GM21360 (cell line): ENCODE measurements around the gene BRICD5.

Experiments used
- ATAC-seq: cut with Tn5 transposase; IDR thresholded peaks from one replicate; pipeline ENCODE4 v1.9.1; 2021; ENCODE audit warnings: mild to moderate bottlenecking, moderate library complexity; ENCODE audit not compliant: unreplicated experiment

Gene BRICD5

GRCh38 chr16:2237493-2238149 lies 27.0 kb upstream of the BRICD5 start:
- ATAC-seq = no peak

GRCh38 chr16:2237102-2237482 lies 26.4 kb upstream of the BRICD5 start:
- no peak for ATAC-seq

DNA sequence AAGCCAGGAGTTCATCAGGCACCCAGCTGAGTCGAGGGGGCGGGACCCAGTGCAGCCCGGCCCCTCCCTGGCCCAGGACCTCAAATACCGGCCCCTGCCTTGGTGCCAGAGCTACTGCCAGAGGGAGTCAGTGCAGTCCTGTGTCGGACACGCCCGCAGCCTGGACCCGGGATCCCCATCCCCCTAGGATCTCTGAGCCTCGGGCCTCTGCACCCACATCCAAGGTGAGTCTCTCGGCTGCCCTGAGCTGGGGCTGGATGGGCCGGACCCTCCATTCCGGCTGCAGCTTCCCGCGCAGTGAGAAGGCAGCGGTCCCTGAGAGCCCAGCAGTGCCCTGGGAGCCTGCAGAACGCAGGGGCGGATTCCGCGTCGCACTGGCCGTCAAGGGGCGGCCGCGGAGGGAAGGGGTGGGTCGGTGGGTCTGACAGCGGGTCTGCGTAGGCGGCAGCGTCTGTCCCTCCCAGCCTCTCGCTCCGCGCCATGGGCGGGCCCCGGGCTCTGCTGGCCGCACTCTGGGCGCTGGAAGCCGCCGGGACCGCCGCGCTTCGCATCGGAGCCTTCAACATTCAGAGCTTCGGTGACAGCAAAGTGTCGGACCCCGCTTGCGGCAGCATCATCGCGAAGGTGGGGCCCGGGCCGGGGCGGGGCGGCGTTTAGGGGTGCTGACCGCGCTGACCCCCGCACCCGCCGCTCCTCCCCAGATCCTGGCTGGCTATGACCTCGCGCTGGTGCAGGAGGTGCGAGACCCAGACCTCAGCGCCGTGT lies 25.9 kb upstream of the BRICD5 start, which contains the start of gene DNASE1L2:
DNASE1L2 (plus strand) TSS at position 108 of the 765 bp plus-strand sequence; CDS start at position 481, 373 bp downstream.
- ATAC-seq = no peak

DNA sequence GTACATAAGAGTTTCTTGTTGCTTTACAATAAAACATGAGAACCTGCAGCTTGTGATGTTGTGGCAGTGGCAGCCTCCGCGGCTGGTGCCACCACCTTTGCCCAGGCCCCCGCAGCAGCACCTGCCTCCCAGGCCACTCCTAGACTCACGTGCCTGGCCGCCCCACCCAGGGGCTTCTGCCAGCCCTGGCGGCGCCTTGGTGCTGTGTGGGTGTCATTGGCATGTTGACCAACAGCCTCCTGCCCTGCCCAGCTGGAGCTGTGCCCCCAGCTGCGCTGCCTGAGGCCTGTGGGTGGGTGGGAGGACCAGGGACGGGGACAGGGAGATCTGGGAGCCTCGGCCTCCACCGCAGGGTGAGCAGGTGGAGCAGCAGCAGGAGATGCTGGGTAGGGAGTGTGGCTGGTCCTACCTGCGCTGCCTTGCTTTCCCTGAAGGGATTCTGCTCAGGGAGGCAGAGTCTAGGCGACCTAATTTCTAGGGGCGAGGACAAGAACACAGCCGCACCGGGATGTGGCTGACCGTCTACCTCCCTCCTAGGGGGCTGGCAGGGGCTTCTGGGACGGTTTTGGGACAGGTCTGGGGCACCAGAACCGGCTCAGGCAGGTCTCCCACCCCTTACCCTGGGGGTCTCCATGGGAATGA lies 25.2 kb upstream of the BRICD5 start:
- ATAC-seq = no peak

DNA sequence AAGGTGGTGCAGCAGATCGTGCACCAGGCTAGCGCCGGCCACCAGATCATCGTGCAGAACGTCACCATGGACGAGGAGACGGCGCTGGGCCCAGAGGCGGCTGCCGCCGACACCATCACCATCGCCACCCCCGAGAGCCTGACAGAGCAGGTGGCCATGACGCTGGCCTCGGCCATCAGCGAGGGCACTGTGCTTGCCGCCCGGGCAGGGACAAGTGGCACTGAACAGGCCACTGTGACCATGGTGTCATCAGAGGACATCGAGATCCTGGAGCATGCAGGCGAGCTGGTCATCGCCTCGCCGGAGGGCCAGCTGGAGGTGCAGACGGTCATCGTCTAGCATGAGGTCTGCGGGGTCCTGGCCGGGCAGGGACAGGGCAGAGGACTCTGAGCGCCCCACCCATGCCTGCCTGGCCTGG lies 24.6 kb upstream of the BRICD5 start:
- ATAC-seq = no peak

GRCh38 chr16:2234813-2235170 lies 24.1 kb upstream of the BRICD5 start:
- ATAC-seq = no peak

DNA sequence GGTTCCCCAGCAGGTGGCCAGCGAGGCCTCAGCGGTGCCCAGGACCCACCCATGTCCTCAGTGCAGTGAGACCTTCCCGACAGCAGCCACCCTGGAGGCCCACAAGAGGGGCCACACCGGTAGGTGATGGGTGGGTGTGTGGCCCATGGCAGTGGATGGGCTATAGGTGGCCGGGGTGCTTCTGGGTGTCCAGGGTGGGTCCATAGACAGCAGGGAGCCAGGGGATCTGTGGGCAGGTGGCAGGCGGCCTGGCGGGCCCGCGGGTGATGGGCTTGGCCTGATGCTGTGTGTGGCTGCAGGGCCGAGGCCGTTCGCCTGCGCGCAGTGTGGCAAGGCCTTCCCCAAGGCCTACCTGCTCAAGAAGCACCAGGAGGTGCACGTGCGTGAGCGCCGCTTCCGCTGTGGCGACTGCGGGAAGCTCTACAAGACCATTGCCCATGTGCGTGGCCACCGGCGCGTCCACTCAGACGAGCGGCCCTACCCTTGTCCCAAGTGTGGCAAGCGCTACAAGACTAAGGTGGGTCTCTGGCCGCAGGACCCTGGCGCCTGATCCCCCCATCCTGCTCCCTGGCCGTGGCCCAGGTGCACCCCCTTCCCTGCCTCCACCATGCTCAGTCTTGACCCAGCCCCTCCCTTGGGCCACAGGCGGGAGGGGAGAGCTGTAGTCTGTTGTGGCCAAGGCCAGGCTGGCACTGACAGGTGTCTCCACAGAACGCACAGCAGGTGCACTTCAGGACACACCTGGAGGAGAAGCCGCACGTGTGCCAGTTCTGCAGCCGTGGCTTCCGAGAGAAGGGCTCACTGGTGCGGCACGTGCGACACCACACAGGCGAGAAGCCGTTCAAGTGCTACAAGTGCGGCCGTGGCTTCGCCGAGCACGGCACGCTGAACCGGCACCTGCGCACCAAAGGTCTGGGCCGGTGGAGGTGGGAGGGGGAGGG lies 23.5 kb upstream of the BRICD5 start:
- no peak for ATAC-seq

DNA sequence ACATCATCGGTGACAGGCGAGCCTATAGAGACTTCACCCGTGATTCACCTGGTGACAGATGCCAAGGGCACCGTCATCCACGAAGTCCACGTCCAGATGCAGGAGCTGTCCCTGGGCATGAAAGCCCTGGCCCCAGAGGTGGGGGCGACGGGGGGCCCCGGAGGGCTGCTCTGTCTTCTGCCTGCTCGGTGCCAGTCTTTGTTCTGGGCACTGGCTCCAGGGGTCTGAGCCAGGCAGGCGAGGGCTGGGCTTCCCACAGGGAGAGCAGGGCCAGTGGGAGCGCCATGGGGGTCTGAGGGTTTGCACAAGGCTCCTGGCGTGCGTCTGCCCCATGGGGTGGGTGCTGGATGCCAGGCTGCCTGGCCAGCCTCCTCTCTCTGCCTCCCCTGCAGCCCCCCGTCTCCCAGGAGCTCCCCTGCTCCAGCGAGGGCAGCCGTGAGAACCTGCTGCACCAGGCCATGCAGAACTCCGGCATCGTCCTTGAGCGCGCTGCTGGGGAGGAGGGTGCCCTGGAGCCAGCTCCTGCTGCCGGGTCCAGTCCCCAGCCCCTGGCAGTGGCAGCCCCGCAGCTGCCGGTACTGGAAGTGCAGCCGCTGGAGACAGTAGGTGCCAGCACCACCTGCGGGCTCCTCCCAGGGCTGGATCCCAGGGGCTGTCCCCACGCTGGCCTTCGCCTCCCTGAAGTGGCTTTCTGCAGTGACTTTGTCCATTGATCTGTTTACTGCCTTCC lies 22.5 kb upstream of the BRICD5 start:
- no peak for ATAC-seq

DNA sequence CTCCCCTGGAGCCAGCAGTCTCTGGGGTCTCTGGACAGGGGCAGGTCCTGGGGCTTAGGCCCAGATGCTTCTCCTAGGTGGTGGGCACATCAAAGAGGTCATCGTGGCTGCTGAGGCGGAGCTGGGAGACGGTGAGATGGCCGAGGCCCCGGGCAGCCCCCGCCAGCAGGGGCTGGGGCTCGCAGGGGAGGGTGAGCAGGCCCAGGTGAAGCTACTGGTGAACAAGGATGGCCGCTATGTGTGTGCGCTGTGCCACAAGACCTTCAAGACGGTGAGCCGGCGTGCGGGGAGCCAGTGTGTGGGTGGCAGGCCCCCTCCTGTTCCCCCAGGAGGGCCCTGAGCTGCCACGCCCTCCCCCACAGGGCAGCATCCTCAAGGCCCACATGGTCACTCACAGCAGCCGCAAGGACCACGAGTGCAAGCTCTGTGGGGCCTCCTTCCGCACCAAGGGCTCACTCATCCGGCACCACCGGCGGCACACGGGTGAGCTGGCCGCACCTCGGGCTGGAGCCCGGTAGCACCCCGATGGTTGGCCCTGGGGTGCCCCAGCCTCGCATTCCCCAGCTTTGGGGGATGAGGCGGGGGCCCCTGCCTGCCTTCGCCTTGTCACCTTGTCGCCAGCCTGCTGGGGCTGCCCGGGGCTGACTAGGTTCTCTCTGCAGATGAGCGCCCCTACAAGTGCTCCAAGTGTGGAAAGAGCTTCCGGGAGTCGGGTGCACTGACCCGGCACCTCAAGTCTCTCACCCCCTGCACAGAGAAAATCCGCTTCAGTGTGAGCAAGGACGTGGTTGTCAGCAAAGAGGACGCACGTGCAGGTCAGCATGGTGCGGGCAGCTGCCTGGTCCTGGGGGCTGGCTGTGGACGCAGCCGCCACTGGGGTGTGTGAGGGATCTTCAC lies 21.7 kb upstream of the BRICD5 start:
- no peak for ATAC-seq

- no peak for ATAC-seq
Measured at GRCh38 chr16:2231016-2231931, 20.6 kb upstream of the BRICD5 start.

- ATAC-seq = no peak
Measured at GRCh38 chr16:2230376-2230775, 19.7 kb upstream of the BRICD5 start.

DNA sequence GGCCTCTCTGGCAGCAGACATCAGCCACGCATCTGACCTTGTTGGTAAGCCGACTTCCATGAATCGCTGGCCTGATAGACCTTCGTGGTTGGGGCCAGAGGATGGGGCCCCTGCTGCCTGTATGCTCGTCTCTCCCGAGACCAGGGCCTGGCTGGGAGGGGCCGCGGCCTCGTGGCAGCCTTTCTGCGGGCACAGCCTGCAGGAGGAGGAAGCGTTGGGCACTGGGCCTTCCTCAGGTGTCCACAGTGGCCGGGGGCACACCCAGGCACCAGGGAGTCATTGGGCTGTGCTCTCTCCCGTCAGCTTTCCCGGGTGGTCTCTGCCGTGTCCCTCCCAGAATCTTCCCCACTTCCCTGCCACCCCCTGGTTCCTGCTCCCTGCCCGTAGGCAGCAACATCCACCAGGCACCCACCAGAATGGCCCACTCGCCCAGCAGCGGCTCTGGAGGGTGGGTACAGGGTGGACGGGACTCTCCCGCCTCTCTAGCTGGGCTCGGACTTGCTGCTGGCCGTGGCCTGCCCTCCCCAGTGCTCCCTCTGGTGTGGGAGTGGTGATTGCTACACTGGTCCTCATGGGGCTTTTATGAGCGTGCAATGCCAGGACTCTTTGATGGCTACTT lies 19.1 kb upstream of the BRICD5 start:
- ATAC-seq = no peak

GRCh38 chr16:2229091-2229490 lies 18.4 kb upstream of the BRICD5 start:
- ATAC-seq = no peak

DNA sequence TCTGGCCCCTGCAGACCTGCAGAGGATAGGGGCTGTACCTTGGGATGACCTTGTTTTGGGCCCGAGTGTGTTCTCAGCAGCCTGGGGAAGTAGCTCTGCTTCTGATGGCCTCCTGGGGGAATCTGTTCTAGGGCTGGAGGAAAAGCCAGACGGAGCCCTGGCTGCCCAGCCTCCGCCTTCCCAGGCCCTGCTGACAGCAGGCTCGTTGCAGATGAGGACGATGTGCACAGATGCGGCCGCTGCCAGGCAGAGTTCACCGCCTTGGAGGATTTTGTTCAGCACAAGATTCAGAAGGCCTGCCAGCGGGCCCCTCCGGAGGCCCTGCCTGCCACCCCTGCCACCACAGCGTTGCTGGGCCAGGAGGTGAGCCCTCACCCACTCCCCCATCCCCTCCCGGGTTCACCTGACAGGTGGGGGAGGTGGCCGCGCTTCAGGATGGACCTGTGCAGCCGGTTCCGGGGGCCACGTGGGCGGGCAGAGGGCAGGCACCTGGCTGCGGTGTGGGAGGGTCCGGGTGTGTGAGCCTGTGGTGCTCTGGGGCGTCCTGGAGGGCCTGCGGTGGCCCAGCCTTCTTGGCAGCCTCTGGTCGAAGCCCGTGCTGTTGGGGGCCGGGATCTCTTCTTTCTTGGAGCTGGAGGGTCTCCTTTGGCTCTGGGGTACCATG lies 17.6 kb upstream of the BRICD5 start:
- no peak for ATAC-seq

GRCh38 chr16:2226918-2227317 lies 16.3 kb upstream of the BRICD5 start:
- no peak for ATAC-seq

- no peak for ATAC-seq
Measured at GRCh38 chr16:2226245-2226793, 15.7 kb upstream of the BRICD5 start.

- ATAC-seq = peak; percentile 20
Measured at GRCh38 chr16:2223942-2224486, 13.4 kb upstream of the BRICD5 start.
